Bronchial epithelial cell (primary cell): Measurements from ENCODE around the gene BRAP. TPM values are rescaled to one million over a fixed set of nuclear protein-coding genes. Genes with fewer than 3 reads are reported as not detected.
"Not testable (repeated sequence)": the region's sequence is repeated elsewhere in the genome, so short reads cannot be mapped to it uniquely, and the experiment has no call there.

Source experiments
- DNase-seq: peaks from one replicate; pipeline ENCODE4 v3.0.0-alpha.2; 2010; ENCODE audit warnings: low read depth
- FAIRE-seq: peaks from 2 replicates; lab custom pipeline; 2011; peaks lifted over from hg19 to GRCh38; lab: Jason Lieb, UNC
- H3K27me3 ChIP-seq: 2 replicates; pipeline ENCODE4 v1.5.1; 2011; ENCODE audit warnings: low read length; ENCODE audit not compliant: control insufficient read depth, insufficient read depth
- H3K36me3 ChIP-seq: 2 replicates; pipeline ENCODE4 v1.5.1; 2011; ENCODE audit warnings: low read length; ENCODE audit not compliant: control insufficient read depth, insufficient read depth
- H3K4me3 ChIP-seq: 2 replicates; pipeline ENCODE4 v1.5.1; 2011; ENCODE audit warnings: mild to moderate bottlenecking, low read depth, low read length, control low read depth
- total RNA-seq: library from RNA; depleted of rRNA; stranded (reverse); fragments of >200 nt; gene quantifications from 2 replicates; pipeline ENCODE4 v1.2.1, GENCODE V29; 2014
- TF ChIP-seq, protein P1 (sequence below): IDR thresholded peaks from 2 replicates; pipeline ENCODE4 v1.5.1; 2011; ENCODE audit warnings: mild to moderate bottlenecking, moderate library complexity, low read length, control low read depth, inconsistent platforms; ENCODE audit not compliant: insufficient read depth, severe bottlenecking

The BRAP gene, protein sequence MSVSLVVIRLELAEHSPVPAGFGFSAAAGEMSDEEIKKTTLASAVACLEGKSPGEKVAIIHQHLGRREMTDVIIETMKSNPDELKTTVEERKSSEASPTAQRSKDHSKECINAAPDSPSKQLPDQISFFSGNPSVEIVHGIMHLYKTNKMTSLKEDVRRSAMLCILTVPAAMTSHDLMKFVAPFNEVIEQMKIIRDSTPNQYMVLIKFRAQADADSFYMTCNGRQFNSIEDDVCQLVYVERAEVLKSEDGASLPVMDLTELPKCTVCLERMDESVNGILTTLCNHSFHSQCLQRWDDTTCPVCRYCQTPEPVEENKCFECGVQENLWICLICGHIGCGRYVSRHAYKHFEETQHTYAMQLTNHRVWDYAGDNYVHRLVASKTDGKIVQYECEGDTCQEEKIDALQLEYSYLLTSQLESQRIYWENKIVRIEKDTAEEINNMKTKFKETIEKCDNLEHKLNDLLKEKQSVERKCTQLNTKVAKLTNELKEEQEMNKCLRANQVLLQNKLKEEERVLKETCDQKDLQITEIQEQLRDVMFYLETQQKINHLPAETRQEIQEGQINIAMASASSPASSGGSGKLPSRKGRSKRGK
- 18.7 and 25.9 TPM in 2 replicates for total RNA-seq

DNA sequence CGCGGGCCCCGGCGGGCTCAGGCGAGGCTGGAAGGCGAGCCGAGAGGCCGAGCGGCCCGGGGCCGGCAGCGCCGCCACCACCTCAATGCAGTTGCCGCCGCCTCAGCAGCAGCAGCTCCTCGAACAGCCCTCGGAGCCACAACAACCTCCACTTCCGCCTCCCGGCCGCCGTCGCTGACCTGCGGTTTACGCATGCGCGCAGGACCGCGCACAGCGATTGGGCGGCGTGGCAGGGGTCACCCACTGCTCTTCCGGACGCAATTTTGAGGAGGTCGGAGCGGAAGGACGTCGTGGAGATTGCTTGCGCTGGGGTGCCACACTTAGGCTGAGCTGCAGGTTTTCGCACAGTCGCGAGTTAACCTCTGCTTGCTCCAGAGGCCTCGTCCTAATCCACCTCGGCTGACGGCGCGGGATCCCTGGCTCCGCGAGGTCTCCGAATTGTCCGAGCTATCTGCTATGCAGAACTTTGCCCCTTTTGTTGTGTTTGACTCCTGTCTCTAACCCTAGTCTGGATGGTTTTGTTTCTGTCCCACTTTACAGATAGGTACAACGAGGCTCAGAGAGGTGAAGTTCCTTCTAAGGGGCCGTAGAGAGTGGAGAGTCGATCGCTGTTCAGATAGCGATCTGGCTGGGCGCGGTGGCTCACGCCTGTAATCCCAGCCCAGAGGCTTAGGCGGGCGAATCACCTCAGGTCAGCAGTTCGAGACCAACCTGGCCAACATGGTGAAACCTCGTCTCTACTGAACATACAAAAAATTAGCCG, at the start of gene BRAP, which contains the start of gene ACAD10:
BRAP (minus strand) TSS at position 146 of the 763 bp plus-strand sequence. CDS start 164 bp downstream, outside the sequence.
ACAD10 (plus strand) TSS at position 243 of the 763 bp plus-strand sequence. CDS start 6,657 bp downstream, outside the sequence.
- no peaks in the 10 kb centered on the region for H3K27me3 ChIP-seq
- H3K4me3 ChIP-seq, result peak within 1 kb of the TSS; percentile 93
- FAIRE-seq (no peak), DNase-seq (peak; percentile 88)
- H3K36me3 ChIP-seq, result peaks cover 6% of the 10 kb centered on the region
- TF ChIP-seq, protein P1, sequence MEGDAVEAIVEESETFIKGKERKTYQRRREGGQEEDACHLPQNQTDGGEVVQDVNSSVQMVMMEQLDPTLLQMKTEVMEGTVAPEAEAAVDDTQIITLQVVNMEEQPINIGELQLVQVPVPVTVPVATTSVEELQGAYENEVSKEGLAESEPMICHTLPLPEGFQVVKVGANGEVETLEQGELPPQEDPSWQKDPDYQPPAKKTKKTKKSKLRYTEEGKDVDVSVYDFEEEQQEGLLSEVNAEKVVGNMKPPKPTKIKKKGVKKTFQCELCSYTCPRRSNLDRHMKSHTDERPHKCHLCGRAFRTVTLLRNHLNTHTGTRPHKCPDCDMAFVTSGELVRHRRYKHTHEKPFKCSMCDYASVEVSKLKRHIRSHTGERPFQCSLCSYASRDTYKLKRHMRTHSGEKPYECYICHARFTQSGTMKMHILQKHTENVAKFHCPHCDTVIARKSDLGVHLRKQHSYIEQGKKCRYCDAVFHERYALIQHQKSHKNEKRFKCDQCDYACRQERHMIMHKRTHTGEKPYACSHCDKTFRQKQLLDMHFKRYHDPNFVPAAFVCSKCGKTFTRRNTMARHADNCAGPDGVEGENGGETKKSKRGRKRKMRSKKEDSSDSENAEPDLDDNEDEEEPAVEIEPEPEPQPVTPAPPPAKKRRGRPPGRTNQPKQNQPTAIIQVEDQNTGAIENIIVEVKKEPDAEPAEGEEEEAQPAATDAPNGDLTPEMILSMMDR, result no peak

DNA sequence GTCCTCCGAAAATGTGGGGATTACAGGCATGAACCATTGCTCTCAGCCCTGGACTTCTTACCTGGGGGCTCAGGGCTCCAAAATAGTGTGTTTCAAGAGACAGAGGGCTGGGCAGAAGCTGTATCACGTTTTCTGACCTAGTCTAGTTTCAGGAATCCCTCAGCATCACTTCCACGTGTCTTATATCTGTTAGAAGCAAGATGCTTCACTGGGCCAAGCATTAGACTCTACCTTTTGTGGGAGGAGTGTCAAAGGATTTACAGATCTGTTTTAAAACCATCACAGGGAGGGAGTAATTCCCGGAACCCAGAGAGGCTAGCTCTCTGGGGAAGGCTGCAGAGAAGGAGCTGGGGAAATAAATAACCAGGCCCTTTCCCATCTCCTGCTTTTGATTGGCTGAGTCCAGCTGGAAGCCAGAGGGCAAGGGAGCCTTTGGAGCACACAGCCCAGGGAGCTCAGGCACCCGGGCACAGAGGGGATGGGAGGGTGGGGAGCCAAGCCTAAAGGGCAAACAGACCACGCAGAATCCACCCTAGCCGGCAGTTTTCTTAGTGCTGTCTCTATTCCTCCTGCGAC, 47.7 kb upstream of the BRAP start:
- H3K27me3 ChIP-seq, result no peaks in the 10 kb centered on the region
- DNase-seq (no peak), FAIRE-seq (peak; percentile 23)
- H3K36me3 ChIP-seq, result peaks cover 6% of the 10 kb centered on the region
- TF ChIP-seq, protein P1, result no peak
- H3K4me3 ChIP-seq, result no peak overlapping the region

DNA sequence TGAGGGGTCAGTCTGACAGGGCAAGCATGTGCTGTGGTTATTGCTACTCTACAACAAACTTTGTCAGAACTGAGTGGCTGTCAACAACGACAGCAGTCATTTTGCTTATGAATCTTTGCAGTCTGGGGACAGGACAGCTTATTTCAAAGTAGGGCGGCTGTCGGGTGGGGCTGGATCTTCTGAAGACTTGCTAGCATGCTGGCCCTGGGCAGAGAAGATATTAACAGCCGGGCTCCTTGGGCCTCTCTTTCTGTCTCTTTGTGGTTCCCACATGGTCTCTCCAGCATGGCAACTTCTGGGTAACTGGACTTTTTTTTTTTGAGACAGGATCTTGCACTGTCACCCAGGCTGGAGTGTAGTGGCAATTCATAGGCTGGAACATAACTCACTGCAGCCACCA, 47.0 kb upstream of the BRAP start:
- DNase-seq, result no peak
- no peaks in the 10 kb centered on the region for H3K27me3 ChIP-seq
- FAIRE-seq, result no peak
- peaks cover 6% of the 10 kb centered on the region for H3K36me3 ChIP-seq
- H3K4me3 ChIP-seq, result no peak overlapping the region
- TF ChIP-seq, protein P1, result no peak

DNA sequence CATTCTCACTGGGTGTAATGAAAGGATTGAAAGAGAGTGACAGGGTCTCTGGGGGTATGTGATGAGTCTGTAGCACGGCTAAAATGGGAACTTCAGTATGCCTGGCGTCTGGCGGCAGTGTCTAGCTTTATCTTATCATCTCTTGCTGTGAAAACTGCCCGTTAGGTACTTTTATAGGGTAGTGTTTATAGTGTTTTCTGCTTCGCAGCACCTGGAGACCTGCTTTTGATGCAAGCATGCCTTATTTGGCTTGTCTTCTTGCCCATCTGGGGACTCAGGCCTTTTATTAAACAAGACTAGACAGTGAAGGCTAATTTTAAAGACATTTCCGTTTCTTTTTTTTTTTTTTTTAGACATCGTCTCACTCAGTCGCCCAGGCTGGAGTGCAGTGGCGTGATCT, 44.7 kb upstream of the BRAP start:
- FAIRE-seq (no peak), DNase-seq (no peak)
- H3K36me3 ChIP-seq, result peaks cover 2% of the 10 kb centered on the region
- no peaks in the 10 kb centered on the region for H3K27me3 ChIP-seq
- H3K4me3 ChIP-seq, result no peak overlapping the region
- TF ChIP-seq, protein P1, result no peak

DNA sequence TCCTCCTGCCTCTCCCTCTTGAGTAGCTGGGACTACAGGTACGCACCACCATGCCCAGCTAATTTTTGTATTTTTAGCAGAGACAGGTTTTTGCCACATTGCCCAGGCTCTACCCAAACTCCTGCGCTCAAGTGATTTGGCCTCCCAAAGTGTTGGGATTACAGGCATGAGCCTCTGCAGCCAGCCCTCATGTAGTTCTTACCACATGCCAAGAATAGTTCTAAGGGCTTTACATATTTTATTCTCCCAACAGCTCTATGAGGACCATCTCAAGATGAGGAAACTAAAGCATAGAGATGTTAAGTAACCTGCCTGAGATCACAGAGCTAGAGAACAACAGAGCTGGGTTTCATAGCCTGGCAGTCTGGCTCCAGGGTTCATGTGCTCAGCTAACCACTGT, 43.0 kb upstream of the BRAP start:
- FAIRE-seq, result no peak
- Histone ChIP-seq H3K27me3 (no peaks in the 10 kb centered on the region), H3K4me3 (no peak overlapping the region), H3K36me3 (peaks cover 1% of the 10 kb centered on the region)
- TF ChIP-seq, protein P1, result no peak
- DNase-seq, result no peak

DNA sequence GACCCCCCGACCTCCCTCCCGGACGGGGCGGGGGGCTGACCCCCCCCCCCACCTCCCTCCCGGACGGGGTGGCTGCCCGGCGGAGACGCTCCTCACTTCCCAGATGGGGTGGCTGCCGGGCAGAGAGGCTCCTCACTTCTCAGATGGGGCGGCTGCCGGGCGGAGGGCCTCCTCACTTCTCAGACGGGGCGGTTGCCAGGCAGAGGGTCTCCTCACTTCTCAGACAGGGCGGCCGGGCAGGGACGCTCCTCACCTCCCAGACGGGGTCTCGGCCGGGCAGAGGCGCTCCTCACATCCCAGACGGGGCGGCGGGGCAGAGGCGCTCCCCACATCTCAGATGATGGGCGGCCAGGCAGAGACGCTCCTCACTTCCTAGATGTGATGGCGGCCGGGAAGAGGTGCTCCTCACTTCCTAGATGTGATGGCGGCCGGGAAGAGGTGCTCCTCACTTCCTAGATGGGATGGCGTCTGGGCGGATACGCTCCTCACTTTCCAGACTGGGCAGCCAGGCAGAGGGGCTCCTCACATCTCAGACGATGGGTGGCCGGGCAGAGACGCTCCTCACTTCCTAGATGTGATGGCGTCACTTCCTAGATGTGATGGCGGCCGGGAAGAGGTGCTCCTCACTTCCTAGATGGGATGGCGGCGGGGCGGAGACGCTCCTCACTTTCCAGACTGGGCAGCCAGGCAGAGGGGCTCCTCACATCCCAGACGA, 38.0 kb upstream of the BRAP start:
- not testable (repeated sequence) for FAIRE-seq, H3K36me3 ChIP-seq, H3K27me3 ChIP-seq, DNase-seq, H3K4me3 ChIP-seq
